Activated T-cell treated with anti-CD3 and anti-CD28 coated beads, Interleukin-2, amount 50 U/mL, for 4 hours (primary cell): ENCODE results near the gene TIMM10B. TPM values are rescaled to one million over a fixed set of nuclear protein-coding genes. Genes with fewer than 3 reads are reported as not detected.
"Not testable (repeated sequence)": the region's sequence is repeated elsewhere in the genome, so short reads cannot be mapped to it uniquely, and the experiment has no call there.

ENCODE experiments used
- ATAC-seq, 2 donors: fragments of 200-7000 bp; cut with Tn5 transposase; one replicate each; pipeline ENCODE4 v1.10.0; 2021
- DNase-seq: peaks from one replicate; pipeline ENCODE4 v3.0.0-alpha.2; 2020
- H3K27me3 Mint-ChIP-seq: one replicate; pipeline ENCODE4 v1.8.0; 2021; ENCODE audit warnings: low read depth, mixed read lengths
- H3K36me3 Mint-ChIP-seq: one replicate; pipeline ENCODE4 v1.8.0; 2022; ENCODE audit warnings: mixed read lengths; ENCODE audit not compliant: insufficient read depth
- H3K4me1 Mint-ChIP-seq: one replicate; pipeline ENCODE4 v1.8.0; 2021; ENCODE audit warnings: low read depth, mixed read lengths
- H3K4me3 Mint-ChIP-seq: one replicate; pipeline ENCODE4 v1.8.0; 2021; ENCODE audit warnings: mild to moderate bottlenecking, moderate library complexity, mixed read lengths
- H3K9me3 Mint-ChIP-seq: one replicate; pipeline ENCODE4 v1.8.0; 2021; ENCODE audit warnings: mixed read lengths
- total RNA-seq, 3 donors: library from RNA; stranded (reverse); gene quantifications; one replicate each; pipeline ENCODE4 v1.2.1, GENCODE V29; 2021

Gene TIMM10B
- total RNA-seq, 3 donors from 2014 or later = 45.4 to 48.5 (median 48.1) TPM

- H3K4me1 Mint-ChIP-seq = no peaks in the 10 kb centered on the region
- peak; percentile 18 to 59 for ATAC-seq
- no peaks in the 10 kb centered on the region for H3K9me3 Mint-ChIP-seq
- peaks cover 24% of the 10 kb centered on the region for H3K36me3 Mint-ChIP-seq
- no peaks in the 10 kb centered on the region for H3K27me3 Mint-ChIP-seq
- no peak overlapping the region for H3K4me3 Mint-ChIP-seq
- no peak for DNase-seq
Observed at GRCh38 chr11:6505577-6506240, 24.4 kb downstream of the TIMM10B start.

GRCh38 chr11:6516865-6517264 is 35.6 kb downstream of the TIMM10B start:
- ATAC-seq (no peak), DNase-seq (no peak)
- H3K36me3 Mint-ChIP-seq = peaks cover 47% of the 10 kb centered on the region
- no peaks in the 10 kb centered on the region for H3K4me1 Mint-ChIP-seq
- H3K9me3 Mint-ChIP-seq = no peaks in the 10 kb centered on the region
- H3K4me3 Mint-ChIP-seq = no peak overlapping the region
- no peaks in the 10 kb centered on the region for H3K27me3 Mint-ChIP-seq

GRCh38 chr11:6520265-6520664 is 39.0 kb downstream of the TIMM10B start:
- peaks cover 49% of the 10 kb centered on the region for H3K36me3 Mint-ChIP-seq
- no peaks in the 10 kb centered on the region for H3K27me3 Mint-ChIP-seq
- DNase-seq = no peak
- no peak for ATAC-seq
- H3K9me3 Mint-ChIP-seq = no peaks in the 10 kb centered on the region
- H3K4me1 Mint-ChIP-seq = peaks cover 16% of the 10 kb centered on the region
- H3K4me3 Mint-ChIP-seq = no peak overlapping the region

GRCh38 chr11:6521946-6522345 is 40.6 kb downstream of the TIMM10B start:
- H3K4me3 Mint-ChIP-seq, H3K9me3 Mint-ChIP-seq, ATAC-seq, H3K27me3 Mint-ChIP-seq, DNase-seq: not testable (repeated sequence)
- Mint-ChIP-seq H3K36me3 (peaks cover 51% of the 10 kb centered on the region), H3K4me1 (peaks cover 30% of the 10 kb centered on the region)

GRCh38 chr11:6523253-6523652 is 42.0 kb downstream of the TIMM10B start:
- Mint-ChIP-seq H3K27me3 (no peaks in the 10 kb centered on the region), H3K4me1 (peaks cover 35% of the 10 kb centered on the region), H3K9me3 (no peaks in the 10 kb centered on the region), H3K36me3 (peaks cover 48% of the 10 kb centered on the region), H3K4me3 (no peak overlapping the region)
- DNase-seq (no peak), ATAC-seq (peak; percentile 60 to 73)

- ATAC-seq = peak; percentile 17 to 64
- peak overlapping the region; percentile 59 for H3K4me3 Mint-ChIP-seq
- DNase-seq = no peak
- no peaks in the 10 kb centered on the region for H3K27me3 Mint-ChIP-seq
- peaks cover 29% of the 10 kb centered on the region for H3K36me3 Mint-ChIP-seq
- H3K9me3 Mint-ChIP-seq = no peaks in the 10 kb centered on the region
- peaks cover 35% of the 10 kb centered on the region for H3K4me1 Mint-ChIP-seq
Observed at GRCh38 chr11:6526411-6527135, 45.3 kb downstream of the TIMM10B start.

GRCh38 chr11:6529266-6529665 is 48.0 kb downstream of the TIMM10B start:
- DNase-seq (no peak), ATAC-seq (no peak)
- H3K36me3 Mint-ChIP-seq = peaks cover 20% of the 10 kb centered on the region
- peaks cover 27% of the 10 kb centered on the region for H3K4me1 Mint-ChIP-seq
- no peaks in the 10 kb centered on the region for H3K27me3 Mint-ChIP-seq
- no peak overlapping the region for H3K4me3 Mint-ChIP-seq
- no peaks in the 10 kb centered on the region for H3K9me3 Mint-ChIP-seq

GRCh38 chr11:6530848-6531247 is 49.5 kb downstream of the TIMM10B start:
- peak in 1 of 2 donors; percentile 33 for ATAC-seq
- Mint-ChIP-seq H3K4me1 (peaks cover 16% of the 10 kb centered on the region), H3K4me3 (no peak overlapping the region), H3K27me3 (no peaks in the 10 kb centered on the region), H3K9me3 (no peaks in the 10 kb centered on the region), H3K36me3 (peaks cover 13% of the 10 kb centered on the region)
- DNase-seq = no peak

GRCh38 chr11:6531267-6531752 is 50.0 kb downstream of the TIMM10B start:
- no peak for DNase-seq
- H3K4me1 Mint-ChIP-seq = peaks cover 11% of the 10 kb centered on the region
- peaks cover 8% of the 10 kb centered on the region for H3K36me3 Mint-ChIP-seq
- ATAC-seq = no peak
- H3K9me3 Mint-ChIP-seq = no peaks in the 10 kb centered on the region
- H3K4me3 Mint-ChIP-seq = no peak overlapping the region
- H3K27me3 Mint-ChIP-seq = no peaks in the 10 kb centered on the region

Other genes with a start within 250 kb of the TIMM10B start
- gene FHIP1B, start 246.9 kb upstream of the TIMM10B start, total RNA-seq = 10 to 100 TPM; 21.5 to 27.1 (median 22.9) TPM
- not detected for gene CNGA4, start 242.4 kb upstream of the TIMM10B start, total RNA-seq
- not detected for gene CCKBR, start 221.7 kb upstream of the TIMM10B start, total RNA-seq
- 10 to 100 TPM in 2 of 3 donors, 1 to 10 TPM in 1; 8.6 to 26.1 (median 14.0) TPM for gene CAVIN3, start 161.0 kb upstream of the TIMM10B start, total RNA-seq
- 10 to 100 TPM; 13.1 to 18.2 (median 16.3) TPM for gene SMPD1, start 91.0 kb upstream of the TIMM10B start, total RNA-seq
- gene APBB1, start 62.4 kb upstream of the TIMM10B start, total RNA-seq = 10 to 100 TPM; 25.7 to 34.5 (median 27.9) TPM
- 1 to 10 TPM in 1 of 3 donors, under 1 TPM in 2; 0.71 to 2.0 (median 0.96) TPM for gene HPX, start 40.5 kb upstream of the TIMM10B start, total RNA-seq
- gene TRIM3, start 7.6 kb upstream of the TIMM10B start, total RNA-seq = 1 to 10 TPM; 3.2 to 4.3 (median 3.6) TPM
- 10 to 100 TPM; 55.4 to 59.6 (median 56.5) TPM for gene ARFIP2, start 170 bp upstream of the TIMM10B start, total RNA-seq
- gene DNHD1, start 15.8 kb downstream of the TIMM10B start, total RNA-seq = 1 to 10 TPM; 6.0 to 6.7 (median 6.1) TPM
- 10 to 100 TPM; 37.8 to 48.2 (median 41.4) TPM for gene RRP8, start 122.1 kb downstream of the TIMM10B start, total RNA-seq
- 10 to 100 TPM; 38.6 to 48.9 (median 45.0) TPM for gene ILK, start 122.3 kb downstream of the TIMM10B start, total RNA-seq
- 100 to 1,000 TPM; 163 to 191 (median 188) TPM for gene TAF10, start 130.7 kb downstream of the TIMM10B start, total RNA-seq
- 10 to 100 TPM; 25.4 to 35.6 (median 27.3) TPM for gene TPP1, start 137.9 kb downstream of the TIMM10B start, total RNA-seq
- gene DCHS1, start 174.3 kb downstream of the TIMM10B start, total RNA-seq = under 1 TPM; 0.28 to 0.40 (median 0.33) TPM
- gene MRPL17, start 201.8 kb downstream of the TIMM10B start, total RNA-seq = 100 to 1,000 TPM; 149 to 162 (median 156) TPM